ENCODE results near the gene B9D1. TPM values are rescaled to one million over a fixed set of nuclear protein-coding genes. Genes with fewer than 3 reads are reported as not detected.

B9D1 gene
- polyA plus RNA-seq, 1 of the 3 experiments (the other 2 are of a cell fraction): 81.6 TPM

- TF ChIP-seq MAX (IDR thresholded peaks at IDR 0.05; ENCODE audit: low read depth): no peak
- no peak for TF ChIP-seq PBX3 (IDR thresholded peaks at IDR 0.05)
Measured at GRCh38 chr17:19299214-19299747, 63.2 kb downstream of the B9D1 start (continued).

- Histone ChIP-seq H3K4me3 (ENCODE audit: low read depth in 2 of 2, low read length in 1 of 2) (no peak overlapping the region), H3K4me2 (no peak overlapping the region), H3K79me2 (ENCODE audit: insufficient read depth) (peaks cover 44% of the 10 kb centered on the region), H4K20me1 (ENCODE audit: insufficient read depth) (0 out of 2 replicates have a peak, but pooled peaks cover 12% of the 10 kb centered on the region), H3F3A (replicated peaks; ENCODE audit: insufficient read depth) (no peaks in the 10 kb centered on the region), H3K4me1 (ENCODE audit: control insufficient read depth in 1 of 2, insufficient read depth in 2 of 2, low read depth in 1 of 2, low read length in 1 of 2) (peaks cover 0 to 4% of the 10 kb centered on the region in 2 experiments; a peak in 1 of 4 replicates), H3K27me3 (ENCODE audit: insufficient read depth) (no peaks in the 10 kb centered on the region), H3K9me2 (no peaks in the 10 kb centered on the region), H2AFZ (ENCODE audit: low read depth) (no peak overlapping the region), H3K9ac (no peak overlapping the region), H3K36me3 (replicated peaks in 1 of 2; ENCODE audit: control insufficient read depth in 1 of 2, insufficient read depth in 2 of 2, low read length in 1 of 2) (peaks cover 0 to 3% of the 10 kb centered on the region in 2 experiments), H3K27ac (ENCODE audit: low read depth in 2 of 2, low read length in 1 of 2) (no peak overlapping the region), H3K9me3 (no peaks in the 10 kb centered on the region)
- ChIA-PET CTCF (interaction anchor here (1.1 to 2.1 kb wide), 2 partner anchors 44 to 64 kb away, joined by 3 to 7 read pairs; partner anchors contain the start of gene B9D1), POLR2A (no interaction called here)
- DNase-seq: no peak
- WGBS (ENCODE audit: low lambda C conversion rate): 86% methylated on average over 6 of the region's 6 CpGs
- TF ChIP-seq USF2 (IDR thresholded peaks at IDR 0.05; ENCODE audit: borderline replicate concordance, low read depth, low read length): no peak
- no peak for TF ChIP-seq CTCF (IDR thresholded peaks at IDR 0.05)
- TF ChIP-seq REST (IDR thresholded peaks at IDR 0.05; ENCODE audit: low read depth, low read length): no peak
- no peak for TF ChIP-seq SMC3 (IDR thresholded peaks at IDR 0.05; ENCODE audit: low read depth, low read length)
- TF ChIP-seq MXI1 (IDR thresholded peaks at IDR 0.05; ENCODE audit: low read depth, low read length): no peak
- no peak for TF ChIP-seq NRF1 (IDR thresholded peaks at IDR 0.05; ENCODE audit: low read depth, low read length)
- TF ChIP-seq SIN3A (IDR thresholded peaks at IDR 0.05; ENCODE audit: borderline replicate concordance, low read depth, low read length): no peak
- no peak for TF ChIP-seq RAD21 (IDR thresholded peaks at IDR 0.05; ENCODE audit: low read length)
- no peak for TF ChIP-seq RXRA (IDR thresholded peaks at IDR 0.05; ENCODE audit: borderline replicate concordance, low read depth)
- TF ChIP-seq GABPA (IDR thresholded peaks at IDR 0.05; ENCODE audit: low read depth): no peak
- TF ChIP-seq JUND (IDR thresholded peaks at IDR 0.05): no peak
- TF ChIP-seq RCOR1 (IDR thresholded peaks at IDR 0.05; ENCODE audit: low read length): no peak
- no peak for TF ChIP-seq CHD2 (IDR thresholded peaks at IDR 0.05; ENCODE audit: low read length, partially characterized antibody)
- no peak for TF ChIP-seq ZBTB33 (IDR thresholded peaks at IDR 0.05; ENCODE audit: borderline replicate concordance, low read depth)
- TF ChIP-seq TEAD4 (IDR thresholded peaks at IDR 0.05; ENCODE audit: borderline replicate concordance, insufficient read depth): no peak
- no peak for TF ChIP-seq TAF1 (IDR thresholded peaks at IDR 0.05; ENCODE audit: borderline replicate concordance, low read depth, low read length)
- TF ChIP-seq EZH2phosphoT487 (IDR thresholded peaks at IDR 0.05; ENCODE audit: borderline replicate concordance, low read depth): no peak
Measured at GRCh38 chr17:19298569-19299213, 63.8 kb downstream of the B9D1 start.

Data from SK-N-SH (cell line).